HepG2 (cell line): ENCODE measurements around the gene TMEM19. TPM values are rescaled to one million over a fixed set of nuclear protein-coding genes. Genes with fewer than 3 reads are reported as not detected.

Experiments used
- CEBPZ ChIP-seq: IDR thresholded peaks from 2 replicates; pipeline ENCODE4 v1.6.1; 2012; ENCODE audit warnings: low read length, improper control_type of control experiment
- FOSL2 ChIP-seq: sonication (generic); formaldehyde crosslinking; IDR thresholded peaks from 2 replicates; pipeline ENCODE4 v1.4.0; 2020; ENCODE audit warnings: missing genetic modification reagents
- GMEB1 ChIP-seq: sonication (generic); formaldehyde crosslinking; IDR thresholded peaks from 2 replicates; pipeline ENCODE4 v1.5.1; 2020; ENCODE audit warnings: missing genetic modification reagents, mild to moderate bottlenecking, borderline replicate concordance
- KAT2B ChIP-seq: fragments of 150-350 bp; IDR thresholded peaks from 2 replicates; pipeline ENCODE4 v1.6.1; 2014; ENCODE audit warnings: low read depth, low read length, borderline replicate concordance
- NFYB ChIP-seq: sonication (generic); formaldehyde crosslinking; IDR thresholded peaks from 2 replicates; pipeline ENCODE4 v1.4.0; 2020; ENCODE audit warnings: missing genetic modification reagents
- RAD51 ChIP-seq: fragments of 450-650 bp; IDR thresholded peaks from 2 replicates; pipeline ENCODE4 v1.6.1; 2016; ENCODE audit warnings: borderline replicate concordance
- SYNCRIP ChIP-seq: fragments of 200-400 bp; formaldehyde crosslinking; IDR thresholded peaks from 2 replicates; pipeline ENCODE4 v1.6.1; 2018; ENCODE audit warnings: mild to moderate bottlenecking, low read depth, low read length; ENCODE audit not compliant: insufficient read depth
- XBP1 ChIP-seq: sonication (generic); formaldehyde crosslinking; IDR thresholded peaks from 2 replicates; pipeline ENCODE4 v1.5.0; 2020; ENCODE audit warnings: missing genetic modification reagents
- ZFP36L1 ChIP-seq: sonication (generic); formaldehyde crosslinking; IDR thresholded peaks from 2 replicates; pipeline ENCODE4 v1.8.0; 2022; ENCODE audit warnings: mild to moderate bottlenecking, missing genetic modification reagents, moderate library complexity
- ZNF3 ChIP-seq: IDR thresholded peaks from 2 replicates; pipeline ENCODE4 v1.7.0; 2017; ENCODE audit warnings: inconsistent platforms
- ZNF562 ChIP-seq: sonication (generic); formaldehyde crosslinking; IDR thresholded peaks from 2 replicates; pipeline ENCODE4 v1.8.0; 2022; ENCODE audit warnings: missing genetic modification reagents, borderline replicate concordance
- ZNF563 ChIP-seq: sonication (generic); formaldehyde crosslinking; IDR thresholded peaks from 2 replicates; pipeline ENCODE4 v1.8.0; 2022; ENCODE audit warnings: mild to moderate bottlenecking, moderate library complexity, missing genetic modification reagents
- ZNF598 ChIP-seq: sonication (generic); formaldehyde crosslinking; IDR thresholded peaks from 2 replicates; pipeline ENCODE4 v1.5.1; 2020; ENCODE audit warnings: mild to moderate bottlenecking, missing genetic modification reagents, borderline replicate concordance
- ZNF710 ChIP-seq: sonication (generic); formaldehyde crosslinking; IDR thresholded peaks from 2 replicates; pipeline ENCODE4 v1.5.0; 2020; ENCODE audit warnings: mild to moderate bottlenecking, missing genetic modification reagents, borderline replicate concordance
- ZSCAN31 ChIP-seq: sonication (generic); formaldehyde crosslinking; IDR thresholded peaks from 2 replicates; pipeline ENCODE4 v1.5.0; 2020; ENCODE audit warnings: low read depth, mild to moderate bottlenecking, missing genetic modification reagents
- polyA plus RNA-seq, 8 experiments: library from polyadenylated mRNA; depleted of rRNA in 3 of 8; stranded (reverse) in 7 of 8; unstranded in 1 of 8; fragments of >200 nt; fragmentation: Illumina TruSeq in 4 of 8; extraction: Trizol in 4 of 8; gene quantifications; 2 replicates each; pipeline versions ENCODE4 v1.2.1 to v1.2.3, GENCODE V29; 2011 to 2016; ENCODE audit warnings: low read depth in 4 of 8, missing spikeins in 1 of 8, mixed read lengths in 1 of 8; ENCODE audit not compliant: insufficient read depth in 1 of 8
- total RNA-seq, 5 experiments: library from RNA; depleted of rRNA; stranded (reverse); fragments of >200 nt; fragmentation: Illumina TruSeq; extraction: Trizol; gene quantifications; 2 replicates each; pipeline ENCODE4 v1.2.3, GENCODE V29; 2016; ENCODE audit warnings: low read depth in 1 of 5
- TF ChIP-seq, protein P1 (sequence below): sonication (generic); formaldehyde crosslinking; IDR thresholded peaks from 2 replicates; pipeline ENCODE4 v1.4.0; 2020; ENCODE audit warnings: mild to moderate bottlenecking, missing genetic modification reagents
- TF ChIP-seq, protein P2 (sequence below): sonication (generic); formaldehyde crosslinking; IDR thresholded peaks from 2 replicates; pipeline ENCODE4 v1.5.0; 2020; ENCODE audit warnings: mild to moderate bottlenecking, low read depth, missing genetic modification reagents, borderline replicate concordance
- TF ChIP-seq, protein P3 (sequence below): sonication (generic); formaldehyde crosslinking; IDR thresholded peaks from 2 replicates; pipeline ENCODE4 v1.4.0; 2020; ENCODE audit warnings: missing genetic modification reagents, borderline replicate concordance

TMEM19 gene
- total and polyA plus RNA-seq, 2 of the 13 experiments (the other 11 are each of a cell fraction or from before 2014, with no cell fraction given): 16.9 to 22.5 TPM

GRCh38 chr12:71663561-71664410 is 22.1 kb upstream of the TMEM19 start, which contains the start of the genes THAP2 and ZFC3H1 (continued):
- TF ChIP-seq CEBPZ (no peak), ZFP36L1 (CRISPR knock-in tag) (no peak), ZNF3 (CRISPR knock-in tag) (no peak), FOSL2 (CRISPR knock-in tag) (peak; percentile 32; the same call in 1 of the 2 replicates), ZNF563 (peak; percentile 64; the same call in 1 of the 2 replicates), GMEB1 (CRISPR knock-in tag) (peak; percentile 56; the same call in 1 of the 2 replicates), NFYB (CRISPR knock-in tag) (peak; percentile 33; the same call in 1 of the 2 replicates), KAT2B (no peak), ZNF598 (no peak), ZSCAN31 (CRISPR knock-in tag) (0 out of 2 replicates have a peak, but pooled peaks have one; percentile 5), ZNF710 (no peak), XBP1 (CRISPR knock-in tag) (no peak), SYNCRIP (no peak), ZNF562 (CRISPR knock-in tag) (no peak), RAD51 (no peak)
- TF ChIP-seq, protein P1, sequence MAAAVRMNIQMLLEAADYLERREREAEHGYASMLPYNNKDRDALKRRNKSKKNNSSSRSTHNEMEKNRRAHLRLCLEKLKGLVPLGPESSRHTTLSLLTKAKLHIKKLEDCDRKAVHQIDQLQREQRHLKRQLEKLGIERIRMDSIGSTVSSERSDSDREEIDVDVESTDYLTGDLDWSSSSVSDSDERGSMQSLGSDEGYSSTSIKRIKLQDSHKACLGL: no peak; the same call in 1 of the 2 replicates
- TF ChIP-seq, protein P2, sequence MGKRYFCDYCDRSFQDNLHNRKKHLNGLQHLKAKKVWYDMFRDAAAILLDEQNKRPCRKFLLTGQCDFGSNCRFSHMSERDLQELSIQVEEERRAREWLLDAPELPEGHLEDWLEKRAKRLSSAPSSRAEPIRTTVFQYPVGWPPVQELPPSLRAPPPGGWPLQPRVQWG (CRISPR knock-in tag): no peak
- TF ChIP-seq, protein P3, sequence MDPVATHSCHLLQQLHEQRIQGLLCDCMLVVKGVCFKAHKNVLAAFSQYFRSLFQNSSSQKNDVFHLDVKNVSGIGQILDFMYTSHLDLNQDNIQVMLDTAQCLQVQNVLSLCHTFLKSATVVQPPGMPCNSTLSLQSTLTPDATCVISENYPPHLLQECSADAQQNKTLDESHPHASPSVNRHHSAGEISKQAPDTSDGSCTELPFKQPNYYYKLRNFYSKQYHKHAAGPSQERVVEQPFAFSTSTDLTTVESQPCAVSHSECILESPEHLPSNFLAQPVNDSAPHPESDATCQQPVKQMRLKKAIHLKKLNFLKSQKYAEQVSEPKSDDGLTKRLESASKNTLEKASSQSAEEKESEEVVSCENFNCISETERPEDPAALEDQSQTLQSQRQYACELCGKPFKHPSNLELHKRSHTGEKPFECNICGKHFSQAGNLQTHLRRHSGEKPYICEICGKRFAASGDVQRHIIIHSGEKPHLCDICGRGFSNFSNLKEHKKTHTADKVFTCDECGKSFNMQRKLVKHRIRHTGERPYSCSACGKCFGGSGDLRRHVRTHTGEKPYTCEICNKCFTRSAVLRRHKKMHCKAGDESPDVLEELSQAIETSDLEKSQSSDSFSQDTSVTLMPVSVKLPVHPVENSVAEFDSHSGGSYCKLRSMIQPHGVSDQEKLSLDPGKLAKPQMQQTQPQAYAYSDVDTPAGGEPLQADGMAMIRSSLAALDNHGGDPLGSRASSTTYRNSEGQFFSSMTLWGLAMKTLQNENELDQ: no peak
